Heart left ventricle (tissue), 13 donors: Measurements from ENCODE around the gene SWSAP1.

ENCODE experiments used
- POLR2A ChIP-seq, 2 donors: fragments of 450-650 bp; IDR thresholded peaks; one replicate each; pipeline ENCODE4 v1.6.1; 2017; ENCODE audit warnings: antibody characterized with exemption in 2 of 2, mild to moderate bottlenecking in 2 of 2, moderate library complexity in 2 of 2
- TF ChIP-seq, protein P1 (sequence below), 12 donors: fragments of 200-600 bp; sonication (generic) in 4 of 12; IDR thresholded peaks; one replicate each; pipeline versions ENCODE4 v1.5.0 to v1.8.0; 2018 to 2022; ENCODE audit warnings: antibody characterized with exemption in 12 of 12, mild to moderate bottlenecking in 5 of 12
- donor health status: ischemic (EF 13 %, LVEDD 7.1; RV severe dilation, severe dysfunction).
- donor health status: DM: no; HTN: yes; CAD: no.
- donor health status: DM: no; HTN: no; CAD: no.
- donor health status: ischemic (EF 25% LVEDD 6.9; RV normal size, moderate dysfunction).
- donor health status: ischemic (EF 25% LVEDD 5.7; RV mildly dilated, moderate dysfunction).
- donor health status: ischemic (EF 35%, LVEDD 5.7; RV mildly dilated, moderate dysfunction).
- donor health status: nonischemic (EF 11% LVEDD 7.7; RV severe dilation, severe dysfunction).
- donor health status: DM: yes; HTN: yes; CAD: no.
- donor health status: PGD.
- donor health status: ischemic (EF 29% LVEDD 5.4; RV normal size, mild dysfunction).
- donor health status: nonischemic (EF 23%, LVEDD 6.1; RV moderate dilation, normal function).

DNA sequence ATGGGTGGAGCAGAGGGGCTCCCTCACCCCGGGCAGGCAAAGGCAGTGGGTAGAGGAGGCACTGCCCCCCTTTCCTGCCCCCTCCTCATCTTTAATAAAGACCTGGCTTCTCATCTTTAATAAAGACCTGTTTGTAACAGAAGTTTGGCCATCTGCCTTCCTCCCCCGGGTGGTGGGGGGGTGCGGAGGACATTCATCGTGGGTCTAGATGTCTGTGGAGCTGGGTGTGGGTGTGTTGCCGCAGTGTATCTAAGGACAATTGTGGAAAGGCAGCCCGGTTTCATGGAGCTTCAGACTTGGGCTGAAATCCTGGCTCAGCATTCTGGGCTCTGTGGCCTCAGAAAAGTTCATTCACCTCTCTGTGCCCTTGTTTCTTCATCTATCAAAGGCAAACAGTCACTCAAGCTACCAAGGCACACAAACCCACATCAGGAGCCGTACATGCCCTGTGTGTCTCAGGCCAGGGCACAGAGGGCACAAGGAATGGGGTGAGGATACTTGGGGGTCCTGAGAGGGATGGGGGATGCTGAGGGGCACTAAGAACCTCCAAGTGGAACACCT, 8.8 kb upstream of the SWSAP1 start:
- no peak for TF ChIP-seq POLR2A (IDR thresholded peaks at IDR 0.05)
- TF ChIP-seq, protein P1, sequence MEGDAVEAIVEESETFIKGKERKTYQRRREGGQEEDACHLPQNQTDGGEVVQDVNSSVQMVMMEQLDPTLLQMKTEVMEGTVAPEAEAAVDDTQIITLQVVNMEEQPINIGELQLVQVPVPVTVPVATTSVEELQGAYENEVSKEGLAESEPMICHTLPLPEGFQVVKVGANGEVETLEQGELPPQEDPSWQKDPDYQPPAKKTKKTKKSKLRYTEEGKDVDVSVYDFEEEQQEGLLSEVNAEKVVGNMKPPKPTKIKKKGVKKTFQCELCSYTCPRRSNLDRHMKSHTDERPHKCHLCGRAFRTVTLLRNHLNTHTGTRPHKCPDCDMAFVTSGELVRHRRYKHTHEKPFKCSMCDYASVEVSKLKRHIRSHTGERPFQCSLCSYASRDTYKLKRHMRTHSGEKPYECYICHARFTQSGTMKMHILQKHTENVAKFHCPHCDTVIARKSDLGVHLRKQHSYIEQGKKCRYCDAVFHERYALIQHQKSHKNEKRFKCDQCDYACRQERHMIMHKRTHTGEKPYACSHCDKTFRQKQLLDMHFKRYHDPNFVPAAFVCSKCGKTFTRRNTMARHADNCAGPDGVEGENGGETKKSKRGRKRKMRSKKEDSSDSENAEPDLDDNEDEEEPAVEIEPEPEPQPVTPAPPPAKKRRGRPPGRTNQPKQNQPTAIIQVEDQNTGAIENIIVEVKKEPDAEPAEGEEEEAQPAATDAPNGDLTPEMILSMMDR (IDR thresholded peaks at IDR 0.05): no peak
